ENCODE measurements around the gene EEF1A2. TPM values are rescaled to one million over a fixed set of nuclear protein-coding genes. Genes with fewer than 3 reads are reported as not detected.

The EEF1A2 gene
- polyA plus RNA-seq (ENCODE audit: insufficient read length), result 1,012 TPM

- DNase-seq, result no peak
These were observed at the start of gene EEF1A2 for GRCh38 chr20:63498960-63499337. EEF1A2 (minus strand) TSS chr20:63499083; CDS start chr20:63497763, 1,320 bp downstream.

DNA sequence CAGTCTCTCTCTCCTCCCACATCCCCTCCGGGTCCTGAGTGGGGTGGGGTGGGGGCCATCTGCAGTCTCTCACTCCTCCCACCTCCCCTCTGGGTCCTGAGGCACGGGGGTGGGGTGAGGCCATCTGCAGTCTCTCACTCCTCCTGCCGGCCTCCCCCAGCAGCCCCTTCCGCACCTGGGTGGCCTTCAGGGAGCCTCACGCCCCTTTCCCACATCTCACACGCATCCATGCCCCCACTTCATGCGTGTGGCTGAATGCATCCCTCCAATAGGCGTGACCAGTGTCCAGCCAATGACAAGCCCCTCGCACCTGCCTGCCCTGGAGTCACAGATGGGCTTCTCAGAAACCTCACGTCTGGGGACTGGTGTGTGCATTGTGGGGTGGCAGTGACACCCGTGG lies 49.7 kb upstream of the EEF1A2 start:
- DNase-seq, result no peak

DNA sequence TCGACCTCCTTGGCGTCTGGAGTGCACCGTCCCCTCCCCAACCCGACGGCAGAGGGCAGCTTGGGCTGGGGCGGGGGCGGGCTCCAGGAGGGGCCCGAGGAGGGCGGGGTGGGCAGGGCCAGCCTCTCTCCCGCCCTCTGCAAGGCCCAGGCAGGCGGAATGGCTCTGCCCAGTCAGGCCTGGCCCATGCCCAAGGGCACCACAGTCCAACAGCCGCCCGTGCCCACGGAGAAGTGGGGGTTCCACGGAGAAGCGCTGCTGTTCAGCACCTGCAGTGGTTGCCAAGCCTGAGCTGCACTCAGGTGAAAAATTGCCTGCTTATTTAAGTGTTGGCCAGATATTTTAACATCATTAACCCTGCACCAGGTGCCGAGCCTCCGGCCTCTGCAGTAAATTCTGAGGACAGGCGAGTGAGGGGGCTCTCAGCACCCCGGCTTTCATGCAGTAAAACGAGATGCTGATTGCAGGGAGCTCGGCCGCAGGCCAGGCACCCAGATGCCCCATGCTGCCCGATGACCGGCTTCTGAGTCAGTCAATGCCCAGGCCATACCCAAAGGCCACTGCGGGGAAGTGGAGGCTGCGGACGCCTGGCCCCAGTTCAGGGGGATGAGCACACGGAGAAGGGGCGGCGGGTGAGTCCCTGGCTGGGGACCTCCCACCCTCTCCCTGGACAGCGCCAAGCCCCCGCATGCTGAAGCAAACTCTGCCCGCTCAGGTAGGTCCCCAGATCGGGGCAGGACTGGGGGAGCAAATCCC lies 49.0 kb upstream of the EEF1A2 start, which contains the start of gene SRMS:
Gene SRMS (minus strand): TSS at position 25 of the 756 bp plus-strand sequence. CDS start 286 bp downstream, outside the sequence.
- DNase-seq, result no peak

DNA sequence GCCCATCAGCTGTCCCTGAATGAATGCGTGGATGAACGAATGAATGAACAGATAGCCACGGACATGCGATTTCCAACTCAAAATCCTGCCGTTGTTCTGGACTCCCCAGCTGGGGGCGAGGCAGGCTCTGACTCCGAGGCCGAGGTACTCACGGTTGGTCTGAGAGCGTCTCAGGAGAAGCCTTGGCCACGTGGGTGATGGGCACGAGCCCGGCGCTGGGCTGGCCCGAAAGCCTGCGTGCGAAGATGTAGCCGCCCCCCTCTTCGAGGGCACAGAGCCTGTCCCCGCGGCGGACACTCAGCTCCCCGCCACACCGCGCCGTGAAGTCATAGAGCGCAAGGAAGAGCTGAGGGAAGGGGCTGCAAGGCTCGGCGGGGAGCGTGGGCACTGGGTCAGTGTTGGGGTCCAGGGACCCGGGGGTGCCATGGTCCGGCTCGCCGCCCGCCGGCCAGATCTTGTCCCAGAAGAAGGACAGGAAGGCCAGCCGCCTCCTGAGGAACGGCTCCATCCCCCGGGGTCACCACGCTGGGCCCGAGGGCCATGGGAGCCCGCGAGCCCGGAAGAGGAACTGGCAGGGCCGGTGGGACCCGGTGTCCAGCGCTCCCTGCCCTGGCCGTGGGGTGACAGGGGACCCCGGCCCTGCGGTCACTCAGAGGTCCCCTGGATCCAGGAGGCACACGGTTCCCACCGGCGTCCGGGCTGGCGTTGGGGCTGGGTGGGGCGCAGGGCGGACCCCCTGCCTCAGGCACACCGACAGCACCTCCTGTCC lies 48.3 kb upstream of the EEF1A2 start:
- DNase-seq, result no peak

- DNase-seq, result no peak
These were observed 47.5 kb upstream of the EEF1A2 start for GRCh38 chr20:63546256-63546955.

GRCh38 chr20:63545814-63546213 lies 46.9 kb upstream of the EEF1A2 start:
- no peak for DNase-seq

GRCh38 chr20:63544958-63545516 lies 46.2 kb upstream of the EEF1A2 start:
- DNase-seq, result no peak

DNA sequence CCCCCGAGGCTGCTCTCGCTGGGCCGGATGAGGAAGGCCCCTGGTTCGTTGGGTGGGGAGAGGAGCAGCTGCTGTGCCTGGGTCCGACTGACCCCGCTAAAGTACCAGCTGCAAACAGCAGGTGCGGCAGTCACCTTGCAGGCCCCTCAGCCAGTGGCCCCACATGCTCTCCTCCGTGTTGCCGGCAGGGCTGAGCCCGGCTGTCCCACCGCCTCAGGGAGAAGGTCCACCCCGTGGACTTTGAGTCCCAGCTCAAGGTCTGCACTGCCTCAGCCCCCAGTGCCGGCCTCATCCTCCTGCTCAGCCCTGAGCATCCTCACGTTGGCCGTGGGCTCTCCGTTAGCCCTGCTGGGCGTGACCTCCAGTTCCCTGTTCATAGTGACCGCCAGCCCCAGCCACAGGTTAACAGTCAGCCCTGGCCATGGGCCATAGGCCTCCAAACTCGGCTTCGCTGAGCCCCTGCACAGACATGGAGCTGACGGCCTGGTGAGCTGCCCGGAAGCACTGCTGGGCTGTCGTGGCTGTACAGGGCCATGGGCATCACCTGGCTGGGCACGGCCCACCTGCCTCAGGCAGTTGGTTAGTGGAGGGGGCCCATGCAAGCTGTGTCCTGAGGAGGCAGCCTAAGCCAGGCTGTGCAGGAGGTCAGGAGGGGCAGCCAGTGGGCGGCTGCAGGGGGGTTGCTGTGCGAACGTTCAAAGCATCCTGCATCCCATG lies 45.5 kb upstream of the EEF1A2 start:
- DNase-seq, result no peak

DNA sequence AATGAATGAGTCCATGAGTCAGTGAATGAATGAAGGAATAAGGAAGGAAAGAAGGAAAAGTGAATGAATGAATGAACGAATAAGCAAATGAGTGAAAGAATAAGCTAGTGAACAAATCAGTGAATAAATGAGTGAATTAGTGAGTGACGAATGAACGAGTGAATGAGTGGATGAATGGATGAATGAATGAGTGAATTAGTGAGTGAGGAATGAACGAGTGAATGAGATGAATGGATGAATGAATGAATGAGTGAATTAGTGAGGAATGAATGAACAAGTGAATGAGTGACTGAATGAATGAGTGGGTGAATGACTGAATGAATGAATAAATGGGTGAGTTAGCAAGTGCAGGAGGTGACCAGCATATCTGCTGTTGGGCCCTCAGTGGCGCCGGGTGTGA lies 44.9 kb upstream of the EEF1A2 start:
- no peak for DNase-seq

DNA sequence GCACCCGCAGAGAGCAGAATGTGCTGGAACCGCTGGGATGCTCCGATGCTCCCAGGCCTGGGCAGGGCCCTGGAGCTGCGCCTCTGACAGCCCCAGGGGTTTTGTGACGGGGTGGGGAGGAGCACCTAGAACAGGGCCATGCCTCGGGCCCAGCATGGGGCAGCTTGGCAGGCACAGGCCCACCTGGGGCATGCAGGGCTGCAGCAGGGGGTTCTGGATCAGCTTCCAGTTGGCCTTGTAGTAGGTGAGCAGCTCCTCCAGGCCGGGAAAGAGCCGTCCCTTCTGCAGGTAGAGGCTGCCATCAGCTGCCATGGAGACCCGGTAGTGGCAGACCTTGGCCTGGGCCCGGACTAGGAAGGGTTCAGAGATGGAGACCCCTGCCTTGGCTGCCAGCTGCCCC lies 44.2 kb upstream of the EEF1A2 start:
- no peak for DNase-seq

- no peak for DNase-seq
These were observed 43.8 kb upstream of the EEF1A2 start for GRCh38 chr20:63542696-63543095.

DNA sequence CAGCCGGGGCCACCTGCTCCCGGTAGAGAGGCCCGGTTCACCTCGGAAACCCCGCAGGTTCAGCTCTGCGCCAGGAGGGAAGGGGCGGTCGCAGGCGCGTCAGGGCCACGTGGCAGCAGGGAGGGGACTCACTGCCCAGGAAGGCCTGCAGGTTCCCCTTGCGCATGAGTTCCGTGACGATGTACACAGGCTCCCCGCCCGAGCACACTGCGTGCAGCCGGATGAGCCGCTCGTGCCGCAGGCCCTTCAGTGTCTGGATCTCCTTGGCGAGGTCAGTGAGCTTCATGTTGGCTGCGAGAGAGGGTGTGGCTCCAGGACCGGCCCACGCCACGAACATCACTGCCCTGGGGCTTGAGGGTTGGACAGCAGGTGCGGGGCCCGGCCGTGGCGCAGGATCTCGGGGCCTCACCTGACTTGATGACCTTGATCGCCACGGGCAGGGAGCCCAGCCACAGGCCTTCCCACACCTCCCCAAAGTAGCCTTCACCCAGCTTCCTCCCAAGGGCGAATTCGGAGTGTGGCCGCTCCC lies 43.2 kb upstream of the EEF1A2 start:
- DNase-seq, result no peak

DNA sequence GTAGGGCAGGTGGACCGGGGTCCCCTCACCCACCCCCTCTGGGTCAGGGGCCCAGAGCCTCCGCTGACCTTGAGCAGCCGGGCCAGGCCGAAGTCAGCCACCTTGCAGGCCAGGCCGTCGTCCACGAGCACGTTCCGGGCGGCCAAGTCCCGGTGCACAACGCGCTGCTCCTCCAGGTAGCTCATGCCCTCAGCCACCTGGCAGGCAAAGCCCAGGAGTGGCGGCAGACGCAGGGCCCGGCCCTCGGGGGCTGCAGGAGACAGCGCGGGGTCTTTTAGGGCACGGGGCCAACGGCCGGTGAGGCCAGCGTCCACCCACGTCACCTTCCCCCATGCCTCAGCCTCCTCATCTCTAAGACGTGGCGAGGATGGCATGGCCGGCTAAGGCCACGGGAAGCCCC lies 42.5 kb upstream of the EEF1A2 start:
- no peak for DNase-seq

DNA sequence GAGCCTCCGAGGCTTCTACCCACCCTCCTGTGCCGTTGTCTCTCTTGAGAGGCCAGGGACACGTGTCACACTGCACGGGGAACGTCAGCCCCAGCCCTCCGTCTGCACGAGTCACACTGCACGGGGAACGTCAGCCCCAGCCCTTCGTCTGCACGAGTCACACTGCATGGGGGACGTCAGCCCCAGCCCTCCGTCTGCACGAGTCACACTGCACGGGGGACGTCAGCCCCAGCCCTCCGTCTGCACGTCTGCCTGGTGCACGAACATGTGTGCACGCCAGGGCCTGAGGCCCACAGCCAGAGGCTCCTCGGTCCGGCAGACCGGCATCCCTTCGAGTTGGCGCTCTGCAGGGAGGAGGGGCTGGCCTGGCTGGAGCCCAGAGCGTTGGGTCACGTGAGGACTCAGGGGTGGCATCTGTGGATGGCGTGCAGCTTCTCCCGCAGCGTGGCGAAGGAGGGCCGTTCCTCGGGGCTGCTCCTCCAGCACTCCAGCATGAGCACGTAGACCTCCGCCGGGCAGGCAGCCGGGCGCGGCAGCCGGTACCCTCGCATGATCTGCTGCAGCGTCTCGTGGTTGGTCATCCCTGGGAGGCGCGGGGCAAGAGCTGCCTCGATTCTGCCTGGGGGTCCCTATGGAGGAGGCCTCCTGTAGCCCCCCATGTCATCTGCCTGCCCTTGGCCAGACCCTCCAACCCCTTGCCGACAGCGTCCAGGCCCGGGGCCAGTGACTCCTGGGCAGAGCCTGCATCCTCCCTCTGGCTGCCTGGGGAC lies 41.7 kb upstream of the EEF1A2 start:
- DNase-seq, result no peak

- DNase-seq, result no peak
These were observed 40.8 kb upstream of the EEF1A2 start for GRCh38 chr20:63539441-63540370.

GRCh38 chr20:63539092-63539430 lies 40.2 kb upstream of the EEF1A2 start:
- DNase-seq, result no peak

- DNase-seq, result no peak
These were observed 39.6 kb upstream of the EEF1A2 start for GRCh38 chr20:63538204-63539091.

DNA sequence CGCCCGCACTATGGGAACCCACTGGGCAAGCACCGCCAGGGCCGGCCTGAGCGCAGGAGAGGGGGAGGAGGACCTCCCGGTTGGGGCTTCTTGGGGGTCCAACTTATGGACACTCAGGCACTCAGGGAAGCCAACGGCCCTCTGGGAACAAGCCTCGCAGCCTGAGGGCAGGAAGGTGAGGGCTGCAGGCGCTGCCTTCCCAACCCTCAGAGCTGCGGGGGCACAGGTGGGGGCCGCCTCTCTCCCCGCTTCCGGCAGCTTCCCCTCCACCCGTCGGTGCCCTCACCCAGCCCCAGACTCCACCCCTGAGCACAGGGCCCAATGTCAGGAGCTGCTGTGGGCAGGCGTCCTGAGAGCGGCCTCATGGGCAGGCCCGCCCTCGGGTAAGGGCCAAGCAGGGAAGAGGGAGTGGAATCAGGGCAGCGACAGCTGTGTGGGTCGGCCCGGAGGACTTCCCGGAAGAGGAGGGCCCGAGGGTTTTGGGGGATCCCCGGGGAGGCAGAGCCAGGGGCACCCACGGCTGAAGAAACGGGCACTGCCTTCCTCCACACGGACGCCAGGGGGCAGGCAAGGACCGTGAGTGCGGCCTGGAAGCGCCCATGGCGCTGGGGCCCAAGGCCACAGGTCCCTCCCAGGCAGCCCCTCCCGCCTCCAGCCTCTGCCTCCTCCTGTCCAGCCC lies 38.8 kb upstream of the EEF1A2 start:
- DNase-seq, result peak; percentile 77
